ENCODE results near the gene PRRG2.
"Not testable (repeated sequence)": the region's sequence is repeated elsewhere in the genome, so short reads cannot be mapped to it uniquely, and the experiment has no call there.

PRRG2 gene

GRCh38 chr19:49633273-49633672, 52.2 kb downstream of the PRRG2 start:
- not testable (repeated sequence) for H3K4me1 Mint-ChIP-seq, H3K27me3 Mint-ChIP-seq, ATAC-seq, H3K9me3 Mint-ChIP-seq, H3K27ac Mint-ChIP-seq, H3K4me3 Mint-ChIP-seq, DNase-seq

GRCh38 chr19:49635530-49636232, 54.6 kb downstream of the PRRG2 start:
- no peak for DNase-seq
- Mint-ChIP-seq H3K9me3 (no peaks in the 10 kb centered on the region), H3K27ac (peak overlapping the region in 1 of 2 donors; percentile 13), H3K4me1 (peaks cover 25% of the 10 kb centered on the region), H3K27me3 (peaks cover 12% of the 10 kb centered on the region), H3K4me3 (no peak overlapping the region)
- ATAC-seq: no peak

GRCh38 chr19:49636233-49636932, 55.3 kb downstream of the PRRG2 start:
- Mint-ChIP-seq H3K27me3 (peaks cover 12% of the 10 kb centered on the region), H3K4me1 (peaks cover 25% of the 10 kb centered on the region), H3K9me3 (no peaks in the 10 kb centered on the region), H3K4me3 (no peak overlapping the region), H3K27ac (peak overlapping the region in 1 of 2 donors; percentile 76)
- ATAC-seq (no peak), DNase-seq (no peak)

GRCh38 chr19:49637821-49638738, 57.0 kb downstream of the PRRG2 start:
- ATAC-seq: no peak
- Mint-ChIP-seq H3K27ac (peak overlapping the region in 1 of 2 donors; percentile 68), H3K4me3 (peak overlapping the region; percentile 58 to 85), H3K4me1 (peaks cover 33% of the 10 kb centered on the region), H3K9me3 (no peaks in the 10 kb centered on the region), H3K27me3 (peaks cover 12% of the 10 kb centered on the region)
- DNase-seq: no peak

- no peak overlapping the region for H3K27ac Mint-ChIP-seq
- peaks cover 47% of the 10 kb centered on the region for H3K4me1 Mint-ChIP-seq
These were observed 58.4 kb downstream of the PRRG2 start for GRCh38 chr19:49639401-49640112.

GRCh38 chr19:49640113-49640898, 59.2 kb downstream of the PRRG2 start, which contains the start of gene RRAS:
RRAS (minus strand) TSS chr19:49640143; CDS start chr19:49640098, 45 bp downstream.
- Mint-ChIP-seq H3K27ac (peak within 1 kb of the TSS; percentile 97 to 98), H3K9me3 (no peaks in the 10 kb centered on the region), H3K4me3 (peak within 1 kb of the TSS; percentile 96 to 98), H3K27me3 (peaks cover 12% of the 10 kb centered on the region), H3K4me1 (peaks cover 54% of the 10 kb centered on the region)
- ATAC-seq (peak; percentile 82), DNase-seq (peak; percentile 99 to 100)

More at GRCh38 chr19:49639401-49640112, 58.4 kb downstream of the PRRG2 start:
- ATAC-seq (no peak), DNase-seq (no peak)
- Mint-ChIP-seq H3K9me3 (no peaks in the 10 kb centered on the region), H3K4me3 (peak overlapping the region; percentile 96 to 98), H3K27me3 (peaks cover 12% of the 10 kb centered on the region)

Data from stimulated activated naive CD8-positive, alpha-beta T cell treated with anti-CD3 and anti-CD28 coated beads, Interleukin-15, amount 100 ng/mL, for 72 hours (primary cell).